Stimulated activated CD4-positive, alpha-beta T cell treated with anti-CD3 and anti-CD28 coated beads, Interleukin-15, amount 100 ng/mL, for 1 hour (primary cell): Measurements from ENCODE around the gene ZBTB21.

ENCODE experiments used
- DNase-seq, 2 donors: peaks; one replicate each; pipeline ENCODE4 v3.0.0-alpha.2; 2020; ENCODE audit warnings: low read depth in 1 of 2, low spot score in 1 of 2

Gene ZBTB21

GRCh38 chr21:42021371-42022090 is 11.4 kb upstream of the ZBTB21 start:
- no peak for DNase-seq

GRCh38 chr21:42019706-42020105 is 9.5 kb upstream of the ZBTB21 start:
- no peak for DNase-seq

GRCh38 chr21:42019101-42019605 is 9.0 kb upstream of the ZBTB21 start:
- DNase-seq: no peak

GRCh38 chr21:42017022-42017421 is 6.9 kb upstream of the ZBTB21 start:
- DNase-seq: no peak

- DNase-seq: no peak
These were observed 6.3 kb upstream of the ZBTB21 start for GRCh38 chr21:42016364-42016985.

GRCh38 chr21:42013931-42014330 is 3.8 kb upstream of the ZBTB21 start:
- no peak for DNase-seq

GRCh38 chr21:42013376-42013775 is 3.2 kb upstream of the ZBTB21 start:
- no peak for DNase-seq

- DNase-seq: no peak
These were observed 2.7 kb upstream of the ZBTB21 start for GRCh38 chr21:42012763-42013329.

- DNase-seq: no peak
These were observed 2.2 kb upstream of the ZBTB21 start for GRCh38 chr21:42012344-42012743.

- peak in 1 of 2 donors; percentile 8 for DNase-seq
These were observed 641 bp upstream of the ZBTB21 start for GRCh38 chr21:42010507-42011495.

- DNase-seq: peak in 1 of 2 donors; percentile 57
These were observed 936 bp downstream of the ZBTB21 start for GRCh38 chr21:42009018-42009830.

GRCh38 chr21:42007356-42007940 is 2.7 kb downstream of the ZBTB21 start:
- no peak for DNase-seq

GRCh38 chr21:42006765-42007164 is 3.4 kb downstream of the ZBTB21 start:
- DNase-seq: no peak

- DNase-seq: no peak
These were observed 5.6 kb downstream of the ZBTB21 start for GRCh38 chr21:42004406-42005199.

GRCh38 chr21:42003051-42003461 is 7.1 kb downstream of the ZBTB21 start:
- peak in 1 of 2 donors; percentile 11 for DNase-seq

- peak; percentile 38 to 52 for DNase-seq
These were observed 7.7 kb downstream of the ZBTB21 start for GRCh38 chr21:42002421-42002958.

GRCh38 chr21:42001781-42002180 is 8.4 kb downstream of the ZBTB21 start:
- DNase-seq: no peak

- DNase-seq: no peak
These were observed 9.3 kb downstream of the ZBTB21 start for GRCh38 chr21:42000908-42001307.

GRCh38 chr21:41997657-41998056 is 12.5 kb downstream of the ZBTB21 start:
- DNase-seq: no peak
